ENCODE results near the gene GRAMD2B.

Gene GRAMD2B

GRCh38 chr5:126525630-126526245 lies 102.5 kb downstream of the GRAMD2B start:
- TF ChIP-seq FOXM1 (IDR thresholded peaks at IDR 0.05; ENCODE audit: borderline replicate concordance, low read depth) (no peak), TCF12 (IDR thresholded peaks at IDR 0.05; ENCODE audit: low read depth) (no peak), TEAD4 (IDR thresholded peaks at IDR 0.05) (no peak), RAD21 (IDR thresholded peaks at IDR 0.05; ENCODE audit: low read depth) (no peak), ZBTB7A (IDR thresholded peaks at IDR 0.05; ENCODE audit: low read depth) (no peak), EP300 (IDR thresholded peaks at IDR 0.05; ENCODE audit: borderline replicate concordance) (no peak)
- TF ChIP-seq, protein P1, sequence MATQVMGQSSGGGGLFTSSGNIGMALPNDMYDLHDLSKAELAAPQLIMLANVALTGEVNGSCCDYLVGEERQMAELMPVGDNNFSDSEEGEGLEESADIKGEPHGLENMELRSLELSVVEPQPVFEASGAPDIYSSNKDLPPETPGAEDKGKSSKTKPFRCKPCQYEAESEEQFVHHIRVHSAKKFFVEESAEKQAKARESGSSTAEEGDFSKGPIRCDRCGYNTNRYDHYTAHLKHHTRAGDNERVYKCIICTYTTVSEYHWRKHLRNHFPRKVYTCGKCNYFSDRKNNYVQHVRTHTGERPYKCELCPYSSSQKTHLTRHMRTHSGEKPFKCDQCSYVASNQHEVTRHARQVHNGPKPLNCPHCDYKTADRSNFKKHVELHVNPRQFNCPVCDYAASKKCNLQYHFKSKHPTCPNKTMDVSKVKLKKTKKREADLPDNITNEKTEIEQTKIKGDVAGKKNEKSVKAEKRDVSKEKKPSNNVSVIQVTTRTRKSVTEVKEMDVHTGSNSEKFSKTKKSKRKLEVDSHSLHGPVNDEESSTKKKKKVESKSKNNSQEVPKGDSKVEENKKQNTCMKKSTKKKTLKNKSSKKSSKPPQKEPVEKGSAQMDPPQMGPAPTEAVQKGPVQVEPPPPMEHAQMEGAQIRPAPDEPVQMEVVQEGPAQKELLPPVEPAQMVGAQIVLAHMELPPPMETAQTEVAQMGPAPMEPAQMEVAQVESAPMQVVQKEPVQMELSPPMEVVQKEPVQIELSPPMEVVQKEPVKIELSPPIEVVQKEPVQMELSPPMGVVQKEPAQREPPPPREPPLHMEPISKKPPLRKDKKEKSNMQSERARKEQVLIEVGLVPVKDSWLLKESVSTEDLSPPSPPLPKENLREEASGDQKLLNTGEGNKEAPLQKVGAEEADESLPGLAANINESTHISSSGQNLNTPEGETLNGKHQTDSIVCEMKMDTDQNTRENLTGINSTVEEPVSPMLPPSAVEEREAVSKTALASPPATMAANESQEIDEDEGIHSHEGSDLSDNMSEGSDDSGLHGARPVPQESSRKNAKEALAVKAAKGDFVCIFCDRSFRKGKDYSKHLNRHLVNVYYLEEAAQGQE (IDR thresholded peaks at IDR 0.05; ENCODE audit: low read depth): no peak

DNA sequence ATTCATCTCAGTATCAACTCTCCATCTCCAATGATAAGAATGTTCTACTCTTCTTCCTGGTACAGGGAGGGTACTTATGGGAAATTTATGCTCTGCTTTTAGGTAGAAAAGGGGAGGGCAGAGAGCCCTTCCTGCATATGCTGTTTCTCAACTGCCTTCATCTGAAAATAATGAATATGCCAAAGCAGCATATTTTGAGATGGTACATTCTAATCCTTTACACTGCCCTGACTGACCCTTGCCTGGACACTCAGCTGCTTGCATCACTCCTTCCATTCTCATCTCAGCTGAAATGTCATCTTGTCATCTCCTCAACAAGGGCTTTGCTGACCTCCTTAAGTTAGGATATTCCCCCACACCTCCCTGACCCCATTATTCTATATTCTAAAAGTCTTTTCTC lies 103.3 kb downstream of the GRAMD2B start:
- no peak for TF ChIP-seq NFIC (IDR thresholded peaks at IDR 0.05)
- no peak for TF ChIP-seq EP300 (IDR thresholded peaks at IDR 0.05; ENCODE audit: borderline replicate concordance)
- TF ChIP-seq FOXM1 (IDR thresholded peaks at IDR 0.05; ENCODE audit: borderline replicate concordance, low read depth): no peak
- no peak for TF ChIP-seq RAD21 (IDR thresholded peaks at IDR 0.05; ENCODE audit: low read depth)
- TF ChIP-seq, protein P2, sequence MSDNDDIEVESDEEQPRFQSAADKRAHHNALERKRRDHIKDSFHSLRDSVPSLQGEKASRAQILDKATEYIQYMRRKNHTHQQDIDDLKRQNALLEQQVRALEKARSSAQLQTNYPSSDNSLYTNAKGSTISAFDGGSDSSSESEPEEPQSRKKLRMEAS (IDR thresholded peaks at IDR 0.05): no peak
- no peak for TF ChIP-seq TCF12 (IDR thresholded peaks at IDR 0.05; ENCODE audit: low read depth)
- TF ChIP-seq ZBTB7A (IDR thresholded peaks at IDR 0.05; ENCODE audit: low read depth): no peak

- TF ChIP-seq NFIC (IDR thresholded peaks at IDR 0.05) (no peak), RAD21 (IDR thresholded peaks at IDR 0.05; ENCODE audit: low read depth) (no peak), YY1 (IDR thresholded peaks at IDR 0.05; ENCODE audit: low read depth) (no peak), FOXM1 (IDR thresholded peaks at IDR 0.05; ENCODE audit: borderline replicate concordance, low read depth) (no peak), USF1 (IDR thresholded peaks at IDR 0.05) (no peak), CREB1 (IDR thresholded peaks at IDR 0.05; ENCODE audit: low read depth) (no peak), EP300 (IDR thresholded peaks at IDR 0.05; ENCODE audit: borderline replicate concordance) (no peak), CEBPB (IDR thresholded peaks at IDR 0.05) (no peak), TEAD4 (IDR thresholded peaks at IDR 0.05) (no peak), TCF12 (IDR thresholded peaks at IDR 0.05; ENCODE audit: low read depth) (no peak), TAF1 (IDR thresholded peaks at IDR 0.05; ENCODE audit: low read depth) (no peak)
- TF ChIP-seq, protein P1 (IDR thresholded peaks at IDR 0.05; ENCODE audit: low read depth): no peak
- TF ChIP-seq, protein P2 (IDR thresholded peaks at IDR 0.05): no peak
These were observed 103.9 kb downstream of the GRAMD2B start for GRCh38 chr5:126527158-126527557.

- TF ChIP-seq, protein P1 (IDR thresholded peaks at IDR 0.05; ENCODE audit: low read depth): no peak
- no peak for TF ChIP-seq TAF1 (IDR thresholded peaks at IDR 0.05; ENCODE audit: low read depth)
These were observed 104.7 kb downstream of the GRAMD2B start for GRCh38 chr5:126527892-126528291.

DNA sequence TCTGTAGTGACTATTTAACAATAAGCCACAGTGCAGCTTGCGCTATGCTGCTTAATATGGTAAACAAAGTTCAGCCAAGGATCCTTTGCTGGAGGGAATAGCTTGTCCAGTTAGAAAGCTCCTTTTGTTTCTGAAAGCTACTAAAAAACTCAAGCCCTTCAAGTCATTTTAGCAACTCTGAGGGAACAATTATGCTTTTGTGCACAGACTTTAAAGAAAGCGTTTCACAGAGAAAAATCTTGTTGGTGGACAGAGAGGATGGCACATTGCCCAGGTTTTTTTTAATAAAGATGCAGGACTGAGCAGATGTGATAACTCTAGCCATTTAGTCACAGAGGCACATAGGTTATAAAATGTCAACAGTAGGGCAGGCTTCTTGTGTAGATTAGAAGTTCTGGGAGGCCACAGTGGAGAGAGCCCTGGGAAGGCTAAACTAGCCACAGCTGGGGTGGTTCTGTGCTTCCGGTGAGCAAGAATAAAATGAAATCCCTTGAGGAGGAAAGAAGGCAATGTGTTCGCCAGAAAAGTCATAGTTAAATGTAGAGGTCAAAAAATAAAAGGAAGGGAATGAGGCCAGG lies 108.4 kb downstream of the GRAMD2B start:
- no peak for TF ChIP-seq RAD21 (IDR thresholded peaks at IDR 0.05; ENCODE audit: low read depth)
- TF ChIP-seq USF1 (IDR thresholded peaks at IDR 0.05): no peak
- no peak for TF ChIP-seq ZBTB7A (IDR thresholded peaks at IDR 0.05; ENCODE audit: low read depth)
- TF ChIP-seq FOXM1 (IDR thresholded peaks at IDR 0.05; ENCODE audit: borderline replicate concordance, low read depth): no peak
- no peak for TF ChIP-seq NFIC (IDR thresholded peaks at IDR 0.05)
- no peak for TF ChIP-seq CREB1 (IDR thresholded peaks at IDR 0.05; ENCODE audit: low read depth)
- TF ChIP-seq, protein P1 (IDR thresholded peaks at IDR 0.05; ENCODE audit: low read depth): no peak
- no peak for TF ChIP-seq EP300 (IDR thresholded peaks at IDR 0.05; ENCODE audit: borderline replicate concordance)
- no peak for TF ChIP-seq TCF12 (IDR thresholded peaks at IDR 0.05; ENCODE audit: low read depth)
- TF ChIP-seq, protein P2 (IDR thresholded peaks at IDR 0.05): no peak
- no peak for TF ChIP-seq TEAD4 (IDR thresholded peaks at IDR 0.05)
- TF ChIP-seq YY1 (IDR thresholded peaks at IDR 0.05; ENCODE audit: low read depth): no peak
- no peak for TF ChIP-seq EGR1 (IDR thresholded peaks at IDR 0.05)
- TF ChIP-seq CEBPB (IDR thresholded peaks at IDR 0.05): no peak
- TF ChIP-seq TAF1 (IDR thresholded peaks at IDR 0.05; ENCODE audit: low read depth): no peak

Data from Ishikawa (cell line).